Esophagus muscularis mucosa (tissue), 4 donors: Measurements from ENCODE around the gene TOMM70.

Source experiments
- CTCF ChIP-seq, 3 experiments: fragments of 200-600 bp in 2 of 3; fragments of 450-650 bp in 1 of 3; sonication (generic) in 2 of 3; IDR thresholded peaks; one replicate each; pipeline ENCODE4 v1.5.1; 2017 to 2019; ENCODE audit warnings: antibody characterized with exemption in 3 of 3, mild to moderate bottlenecking in 2 of 3, moderate library complexity in 1 of 3
- EP300 ChIP-seq: sonication (generic); formaldehyde crosslinking; IDR thresholded peaks from one replicate; pipeline ENCODE4 v1.6.1; 2017; ENCODE audit warnings: antibody characterized with exemption
- POLR2A ChIP-seq: fragments of 450-650 bp; IDR thresholded peaks from one replicate; pipeline ENCODE4 v1.6.1; 2017; ENCODE audit warnings: antibody characterized with exemption, moderate library complexity, mild to moderate bottlenecking, low read depth

GRCh38 chr3:100400780-100401673, at the start of gene TOMM70, which contains the start of gene LNP1:
- no peak for TF ChIP-seq POLR2A
- no peak for TF ChIP-seq EP300
- TF ChIP-seq CTCF (IDR thresholded peaks at IDR 0.05) = no peak
